Endodermal cell (in vitro differentiated cells): ENCODE measurements around the gene ODC1. TPM values are rescaled to one million over a fixed set of nuclear protein-coding genes. Genes with fewer than 3 reads are reported as not detected.
A peak's percentile ranks its signal among the peaks of the same experiment; 100 is the strongest.

Experiments used
- DNase-seq: peaks from one replicate; pipeline ENCODE4 v3.0.0-alpha.2; 2017
- H3K27ac ChIP-seq: 2 replicates; pipeline ENCODE4 v1.5.1; 2013; ENCODE audit warnings: mild to moderate bottlenecking, low read depth, low read length, moderate library complexity
- H3K27me3 ChIP-seq: 2 replicates; pipeline ENCODE4 v1.6.1; 2013; ENCODE audit warnings: mild to moderate bottlenecking, low read length, moderate library complexity; ENCODE audit not compliant: insufficient read depth, control insufficient read depth, poor library complexity, severe bottlenecking
- H3K36me3 ChIP-seq: 2 replicates; pipeline ENCODE4 v1.7.0; 2013; ENCODE audit warnings: mild to moderate bottlenecking, low read length, moderate library complexity; ENCODE audit not compliant: control insufficient read depth, insufficient read depth
- H3K4me1 ChIP-seq: one replicate; pipeline ENCODE4 v1.7.0; 2013; ENCODE audit warnings: low read length; ENCODE audit not compliant: control insufficient read depth, insufficient read depth
- H3K4me3 ChIP-seq: 2 replicates; pipeline ENCODE4 v1.5.1; 2013; ENCODE audit warnings: mild to moderate bottlenecking, low read length, moderate library complexity
- H3K9ac ChIP-seq: 2 replicates; pipeline ENCODE4 v1.6.1; 2013; ENCODE audit warnings: mild to moderate bottlenecking, low read length, moderate library complexity; ENCODE audit not compliant: poor library complexity, severe bottlenecking; ENCODE audit errors: extremely low read depth
- H3K9me3 ChIP-seq: 2 replicates; pipeline ENCODE4 v1.6.1; 2013; ENCODE audit warnings: mild to moderate bottlenecking, low read length, moderate library complexity; ENCODE audit not compliant: control insufficient read depth
- H3K27ac Mint-ChIP-seq: 2 replicates; pipeline ENCODE4 v1.8.0; 2020; ENCODE audit warnings: mixed read lengths
- H3K27me3 Mint-ChIP-seq: 2 replicates; pipeline ENCODE4 v1.8.0; 2021; ENCODE audit warnings: mild to moderate bottlenecking, mixed read lengths; ENCODE audit not compliant: insufficient read depth
- H3K36me3 Mint-ChIP-seq: 2 replicates; pipeline ENCODE4 v1.8.0; 2020; ENCODE audit warnings: low read depth, mixed read lengths
- H3K4me1 Mint-ChIP-seq: 2 replicates; pipeline ENCODE4 v1.8.0; 2020; ENCODE audit warnings: mixed read lengths
- H3K4me3 Mint-ChIP-seq: 2 replicates; pipeline ENCODE4 v1.8.0; 2020; ENCODE audit warnings: mild to moderate bottlenecking, moderate library complexity, mixed read lengths
- H3K9me3 Mint-ChIP-seq: 2 replicates; pipeline ENCODE4 v1.8.0; 2020; ENCODE audit warnings: mild to moderate bottlenecking, mixed read lengths
- CTCF ChIP-seq: fragments of 200-600 bp; sonication (generic); conservative IDR thresholded peaks from 2 replicates; pipeline ENCODE4 v1.5.0; 2021; ENCODE audit warnings: antibody characterized with exemption, mild to moderate bottlenecking
- WGBS, 2 experiments: methylation state at CpG; one replicate each; pipeline versions ENCODE4 v1.1.5 to v1.1.7; 2013; ENCODE audit warnings: missing lambda C conversion rate in 2 of 2, mixed read lengths in 1 of 2; ENCODE audit not compliant: insufficient coverage in 1 of 2, insufficient read length in 1 of 2; 5-methylcytosine and 5-hydroxymethylcytosine counted together
- total RNA-seq, 2 donors: library from RNA; stranded (reverse); fragmentation: NEBNext Ultra II Directional in 1 of 2; extraction: Animal tissue kit (Norgen Biotek cat#: 25700) in 1 of 2; gene quantifications; 2 replicates in 1 of 2; 3 replicates in 1 of 2; pipeline ENCODE4 v1.2.1, GENCODE V29; 2021

The ODC1 gene
- total RNA-seq, 2 donors from 2014 or later, result 108 to 152 TPM

GRCh38 chr2:10395893-10396292 lies 52.2 kb downstream of the ODC1 start:
- no peak for TF ChIP-seq CTCF
- H3K9ac ChIP-seq, result no peak overlapping the region
- no peaks in the 10 kb centered on the region for H3K4me1 ChIP-seq
- H3K27ac ChIP-seq, result no peak overlapping the region
- Mint-ChIP-seq H3K4me1 (peaks cover 10% of the 10 kb centered on the region), H3K27ac (no peak overlapping the region), H3K36me3 (peaks cover 8% of the 10 kb centered on the region), H3K4me3 (no peak overlapping the region), H3K9me3 (peaks cover 2% of the 10 kb centered on the region), H3K27me3 (no peaks in the 10 kb centered on the region)
- no peaks in the 10 kb centered on the region for H3K36me3 ChIP-seq
- 83 to 95% methylated on average over 11 to 14 of the region's 14 CpGs for WGBS, 2 experiments
- no peak overlapping the region for H3K4me3 ChIP-seq
- no peaks in the 10 kb centered on the region for H3K27me3 ChIP-seq
- DNase-seq, result no peak
- no peaks in the 10 kb centered on the region for H3K9me3 ChIP-seq

- no peaks in the 10 kb centered on the region for H3K36me3 Mint-ChIP-seq
Measured at GRCh38 chr2:10393640-10393982, 54.5 kb downstream of the ODC1 start.

DNA sequence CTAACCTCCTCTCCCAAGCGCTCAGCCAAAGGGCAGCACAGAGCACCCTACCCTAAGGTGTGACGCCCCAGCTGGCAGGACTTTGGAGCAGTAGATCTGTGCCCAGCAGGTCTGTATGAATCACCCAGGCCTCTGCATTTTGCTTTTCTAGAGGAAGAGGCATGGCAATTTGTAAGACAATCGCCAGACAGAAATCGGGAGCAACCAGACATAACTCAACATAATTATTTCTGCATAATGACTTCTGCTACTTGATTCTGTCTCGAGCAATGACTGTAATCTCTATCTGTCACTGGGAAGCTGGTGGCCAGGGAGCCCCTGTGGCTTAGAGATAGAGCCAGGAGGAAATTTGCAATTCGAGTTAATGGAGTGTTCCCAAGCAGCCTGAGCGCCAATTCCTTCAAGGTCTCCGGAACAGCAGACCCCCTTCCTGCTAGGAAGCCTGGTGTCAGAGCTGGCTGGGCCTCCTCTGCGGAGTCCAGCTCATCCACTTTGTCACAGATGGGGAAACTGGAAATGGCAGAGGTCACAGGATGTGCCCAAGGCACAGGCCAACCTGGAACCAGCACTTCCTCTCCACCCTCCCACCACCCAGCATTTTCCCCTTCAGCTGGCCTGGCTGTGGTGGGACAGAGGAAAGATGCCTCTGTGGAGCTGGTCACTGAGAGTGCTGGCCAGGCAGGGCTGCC lies 55.0 kb downstream of the ODC1 start:
- peak overlapping the region; percentile 78 for H3K27ac ChIP-seq
- Mint-ChIP-seq H3K27me3 (no peaks in the 10 kb centered on the region), H3K36me3 (no peaks in the 10 kb centered on the region), H3K9me3 (no peaks in the 10 kb centered on the region), H3K4me1 (peaks cover 10% of the 10 kb centered on the region), H3K4me3 (no peak overlapping the region), H3K27ac (no peak overlapping the region)
- no peak for TF ChIP-seq CTCF
- no peak overlapping the region for H3K9ac ChIP-seq
- no peaks in the 10 kb centered on the region for H3K9me3 ChIP-seq
- WGBS, 2 experiments, result 50 to 51% methylated on average over 3 to 9 of the region's 9 CpGs
- H3K27me3 ChIP-seq, result no peaks in the 10 kb centered on the region
- no peak overlapping the region for H3K4me3 ChIP-seq
- no peaks in the 10 kb centered on the region for H3K36me3 ChIP-seq
- H3K4me1 ChIP-seq, result no peaks in the 10 kb centered on the region
- peak; percentile 81 for DNase-seq

More at GRCh38 chr2:10393640-10393982, 54.5 kb downstream of the ODC1 start:
- Mint-ChIP-seq H3K4me3 (no peak overlapping the region), H3K4me1 (peaks cover 10% of the 10 kb centered on the region), H3K27me3 (no peaks in the 10 kb centered on the region), H3K27ac (no peak overlapping the region), H3K9me3 (no peaks in the 10 kb centered on the region)
- Histone ChIP-seq H3K4me1 (no peaks in the 10 kb centered on the region), H3K27ac (peak overlapping the region; percentile 78), H3K4me3 (no peak overlapping the region), H3K9ac (no peak overlapping the region), H3K27me3 (no peaks in the 10 kb centered on the region), H3K36me3 (no peaks in the 10 kb centered on the region), H3K9me3 (no peaks in the 10 kb centered on the region)
- DNase-seq, result no peak
- TF ChIP-seq CTCF, result no peak
- WGBS, 2 experiments, result 92 to 94% methylated on average over 3 to 4 of the region's 4 CpGs
